ENCODE results near the gene PDSS2.
"Not testable (repeated sequence)": the region's sequence is repeated elsewhere in the genome, so short reads cannot be mapped to it uniquely, and the experiment has no call there.

Gene PDSS2

GRCh38 chr6:107125771-107126170 is 333.6 kb downstream of the PDSS2 start:
- DNase-seq (ENCODE audit: extremely low read depth in 1 of 2, low read depth in 1 of 2) = no peak

- DNase-seq (ENCODE audit: extremely low read depth in 1 of 2, low read depth in 1 of 2) = no peak
These were observed 334.4 kb downstream of the PDSS2 start for GRCh38 chr6:107124934-107125348.

DNA sequence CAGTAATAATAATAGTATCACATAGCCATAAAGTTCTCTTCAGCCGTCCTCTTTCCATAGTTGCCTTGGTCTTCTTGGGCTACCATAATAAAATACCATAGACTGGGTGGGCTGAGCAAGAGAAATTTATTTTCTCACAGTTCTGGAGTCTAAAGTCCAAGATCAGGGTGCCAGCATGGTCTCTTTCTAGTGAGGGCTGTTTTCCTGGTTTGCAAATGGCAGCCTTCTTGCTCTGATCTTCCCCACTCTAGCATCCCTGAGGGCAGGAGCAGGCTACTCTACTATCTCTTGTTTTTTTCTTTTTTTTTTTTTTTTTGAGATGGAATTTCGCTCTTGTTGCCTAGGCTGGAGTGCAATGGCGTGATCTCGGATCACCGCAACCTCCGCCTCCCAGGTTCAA is 335.9 kb downstream of the PDSS2 start:
- no peak for DNase-seq (ENCODE audit: extremely low read depth in 1 of 2, low read depth in 1 of 2)

DNA sequence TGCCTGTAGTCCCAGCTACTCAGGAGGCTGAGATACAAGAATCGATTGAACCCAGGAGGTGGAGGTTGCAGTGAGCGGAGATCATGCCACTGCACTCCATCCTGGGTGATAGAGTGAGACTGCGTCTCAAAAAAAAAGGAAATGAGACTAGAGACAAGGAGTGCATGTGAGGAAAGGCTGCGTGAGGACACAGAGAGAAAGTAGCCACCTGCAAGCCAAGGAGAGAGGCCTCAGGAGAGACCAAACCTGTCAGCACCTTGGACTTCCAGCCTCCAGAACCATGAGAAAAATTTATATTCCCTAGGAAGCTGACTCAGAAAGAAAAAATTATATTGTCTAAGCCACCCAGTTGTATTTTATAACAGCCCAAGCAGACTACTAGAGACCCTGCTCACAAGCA is 336.6 kb downstream of the PDSS2 start:
- no peak for DNase-seq (ENCODE audit: extremely low read depth in 1 of 2, low read depth in 1 of 2)

DNA sequence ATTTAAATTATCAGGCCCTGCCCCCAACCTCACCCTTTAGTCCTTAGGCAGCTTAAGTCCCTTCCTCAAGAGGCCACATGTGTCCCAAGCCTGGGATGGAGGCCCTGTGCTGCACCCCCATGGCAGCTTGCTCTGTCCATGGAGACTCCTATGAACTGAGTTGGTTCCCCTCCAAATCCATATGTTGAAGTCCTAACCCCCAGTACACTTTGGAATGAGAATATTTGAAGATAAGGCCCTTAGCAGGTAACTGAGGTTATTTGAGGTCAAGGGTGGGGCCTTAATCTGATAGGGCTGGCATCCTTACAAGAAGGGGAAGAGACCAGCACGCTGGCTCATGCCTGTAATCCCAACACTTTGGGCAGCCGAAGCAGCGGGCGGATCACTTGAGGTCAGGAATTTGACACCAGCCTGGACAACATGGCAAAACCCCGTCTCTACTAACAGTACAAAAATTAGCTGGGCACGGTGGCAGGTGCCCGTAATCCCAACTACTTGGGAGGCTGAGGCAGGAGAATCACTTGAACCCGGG is 337.3 kb downstream of the PDSS2 start:
- no peak for DNase-seq (ENCODE audit: extremely low read depth in 1 of 2, low read depth in 1 of 2)

- DNase-seq (ENCODE audit: extremely low read depth in 1 of 2, low read depth in 1 of 2) = no peak
These were observed 338.1 kb downstream of the PDSS2 start for GRCh38 chr6:107121266-107121665.

DNA sequence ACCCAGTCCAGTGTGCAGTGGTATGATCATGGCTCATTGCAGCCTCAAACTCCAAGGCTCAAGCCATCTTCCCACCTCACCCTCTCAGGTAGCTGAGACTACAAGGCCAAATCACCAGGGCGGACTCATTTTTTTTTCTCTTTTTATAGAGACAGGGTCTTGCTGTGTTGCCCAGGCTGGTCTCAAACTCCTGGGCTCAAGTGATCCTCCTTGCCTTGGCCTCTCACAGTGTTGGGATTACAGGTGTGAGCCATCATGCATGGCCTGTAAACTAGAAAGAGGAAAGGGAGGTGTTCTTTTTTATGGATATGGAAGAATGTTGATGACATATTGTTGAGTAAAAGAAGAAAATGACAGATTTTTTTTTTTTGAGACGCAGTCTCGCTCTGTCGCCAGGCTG is 339.0 kb downstream of the PDSS2 start:
- DNase-seq (ENCODE audit: extremely low read depth in 1 of 2, low read depth in 1 of 2) = no peak

- DNase-seq (ENCODE audit: extremely low read depth in 1 of 2, low read depth in 1 of 2) = no peak
These were observed 340.4 kb downstream of the PDSS2 start for GRCh38 chr6:107118976-107119375.

DNA sequence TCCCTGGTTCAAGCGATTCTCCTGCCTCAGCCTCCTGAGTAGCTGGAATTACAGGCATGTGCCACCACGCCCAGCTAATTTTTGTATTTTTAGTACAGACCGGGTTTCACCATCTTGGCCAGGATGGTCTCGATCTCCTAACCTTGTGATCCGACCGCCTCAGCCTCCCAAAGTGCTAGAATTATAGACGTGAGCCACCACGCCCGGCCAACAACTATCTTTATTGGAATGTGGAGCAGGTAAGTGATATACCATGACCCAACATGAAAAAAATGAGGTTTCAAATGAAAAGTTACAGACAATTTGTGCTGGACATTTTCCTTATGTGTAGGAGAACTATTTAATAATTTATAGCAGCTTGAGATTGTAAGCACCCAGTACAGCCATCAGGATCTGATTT is 340.8 kb downstream of the PDSS2 start:
- DNase-seq (ENCODE audit: extremely low read depth in 1 of 2, low read depth in 1 of 2) = not testable (repeated sequence)

GRCh38 chr6:107116931-107117330 is 342.4 kb downstream of the PDSS2 start:
- DNase-seq (ENCODE audit: extremely low read depth in 1 of 2, low read depth in 1 of 2) = no peak

GRCh38 chr6:107116328-107116892 is 343.0 kb downstream of the PDSS2 start:
- no peak for DNase-seq (ENCODE audit: extremely low read depth in 1 of 2, low read depth in 1 of 2)

DNA sequence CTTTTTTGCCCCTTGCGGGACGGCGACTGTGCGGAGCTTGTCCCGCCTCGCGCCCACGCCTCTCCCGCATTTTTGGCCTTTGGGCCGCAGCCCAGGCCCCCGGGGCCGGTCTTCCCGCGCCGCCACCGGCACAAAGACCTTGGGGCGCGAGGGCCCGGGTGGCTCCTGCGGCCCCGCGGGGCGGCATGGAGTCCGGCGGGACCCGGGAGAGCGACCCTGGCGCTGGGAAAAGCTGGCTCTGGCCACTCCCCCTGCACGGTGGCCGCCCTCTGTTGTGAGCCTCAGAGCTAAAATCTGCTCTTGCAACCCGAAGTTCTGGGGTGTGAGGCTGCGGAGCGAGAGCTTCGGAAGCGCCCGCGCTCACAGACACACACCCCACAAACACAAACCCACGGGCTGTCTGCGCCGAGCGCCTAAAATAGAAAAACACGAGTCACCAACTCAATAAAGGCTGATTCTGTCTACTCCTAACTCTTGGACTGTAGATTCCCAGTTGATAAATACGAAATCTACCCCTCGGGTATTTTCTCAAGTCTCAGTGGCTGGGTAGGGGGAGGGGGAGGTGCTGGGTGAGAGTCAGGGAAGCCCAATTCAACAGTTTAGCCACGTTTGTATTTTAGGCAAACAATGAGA is 343.6 kb downstream of the PDSS2 start:
- peak in 1 of 2 donors; percentile 6 for DNase-seq (ENCODE audit: extremely low read depth in 1 of 2, low read depth in 1 of 2)

GRCh38 chr6:107114926-107115694 is 344.3 kb downstream of the PDSS2 start, which contains the start of gene BEND3:
Gene BEND3, minus strand, starts transcription at chr6:107115515. Its CDS starts 16,230 bp downstream, at chr6:107099285.
- DNase-seq (ENCODE audit: extremely low read depth in 1 of 2, low read depth in 1 of 2) = peak in 1 of 2 donors; percentile 10

DNA sequence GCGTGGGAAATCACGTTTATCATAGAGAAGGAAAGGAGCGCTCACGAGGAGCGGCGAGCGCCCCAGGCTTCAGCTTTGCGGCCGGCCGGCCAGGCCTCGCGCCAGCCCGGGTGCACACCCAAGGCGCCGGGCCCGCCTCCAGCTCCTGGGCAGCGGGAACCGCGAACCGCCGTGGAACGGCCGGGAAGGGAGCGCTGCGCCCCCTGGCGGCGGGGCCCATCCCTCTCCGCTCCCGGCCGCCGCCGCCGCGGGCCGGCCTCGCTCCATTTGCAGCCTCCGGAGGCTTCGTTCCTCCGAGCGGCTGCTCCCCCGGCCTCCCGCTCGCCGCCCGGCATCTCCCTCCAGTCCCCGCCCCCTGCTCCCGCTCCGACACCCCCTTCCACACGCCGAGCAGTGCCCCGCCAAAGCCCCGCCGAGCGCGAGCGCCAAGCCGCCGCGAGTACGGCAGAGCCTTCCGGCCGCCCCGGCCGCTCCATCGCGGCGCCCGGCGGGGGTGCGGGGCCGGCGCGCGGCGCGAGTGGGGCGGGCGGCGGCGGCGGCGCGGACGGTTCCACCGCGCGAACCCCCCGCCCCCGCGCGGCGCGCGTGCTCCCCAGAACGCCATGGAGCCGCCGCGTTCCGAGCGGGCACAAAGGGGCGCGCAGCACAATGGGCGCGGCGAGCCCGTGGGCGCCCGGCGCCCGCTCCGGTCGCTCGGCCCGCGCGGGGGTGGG is 345.0 kb downstream of the PDSS2 start:
- DNase-seq (ENCODE audit: extremely low read depth in 1 of 2, low read depth in 1 of 2) = peak; percentile 53 to 55

GRCh38 chr6:107110200-107110599 is 349.2 kb downstream of the PDSS2 start:
- DNase-seq (ENCODE audit: extremely low read depth in 1 of 2, low read depth in 1 of 2) = no peak

- DNase-seq (ENCODE audit: extremely low read depth in 1 of 2, low read depth in 1 of 2) = no peak
These were observed 351.0 kb downstream of the PDSS2 start for GRCh38 chr6:107108201-107108890.

DNA sequence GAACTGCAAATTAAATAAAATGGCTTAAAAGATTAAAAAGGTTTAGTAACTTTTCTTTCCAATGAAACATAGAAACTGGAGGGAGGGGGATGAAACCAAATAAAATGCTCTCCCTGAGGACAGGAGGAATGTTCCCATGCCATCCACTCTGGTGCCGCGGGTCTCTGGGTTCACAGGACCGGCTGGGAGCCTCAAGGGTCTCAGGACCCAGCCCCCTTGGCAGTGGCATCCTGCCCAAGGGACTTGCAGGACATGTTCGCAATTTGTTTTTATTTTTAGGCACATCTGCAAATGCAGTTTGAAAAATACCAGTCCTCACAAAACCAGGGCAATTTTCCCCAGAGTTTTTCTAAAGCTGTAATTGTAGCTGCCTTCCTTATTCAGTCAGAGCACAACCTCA is 351.6 kb downstream of the PDSS2 start:
- no peak for DNase-seq (ENCODE audit: extremely low read depth in 1 of 2, low read depth in 1 of 2)

DNA sequence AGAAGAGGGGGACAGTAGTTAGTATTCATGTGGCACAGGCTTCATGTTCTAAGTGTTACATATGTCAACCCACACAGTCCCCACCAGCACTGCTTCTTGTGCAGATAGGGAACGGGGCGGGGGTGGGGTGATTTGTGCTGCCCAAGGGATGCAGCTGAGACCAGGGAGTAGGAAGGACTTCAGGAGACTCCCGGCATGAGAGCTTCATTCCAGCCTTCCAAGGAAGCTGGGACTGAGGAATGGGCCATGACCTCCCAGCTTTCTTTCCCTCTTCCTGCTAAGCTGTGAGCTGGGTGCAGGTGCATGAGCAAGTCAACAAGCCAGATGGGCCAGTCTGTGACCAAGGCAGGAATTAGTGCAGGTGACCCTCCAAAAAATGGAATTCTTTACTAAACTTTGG is 353.2 kb downstream of the PDSS2 start:
- no peak for DNase-seq (ENCODE audit: extremely low read depth in 1 of 2, low read depth in 1 of 2)

GRCh38 chr6:107105511-107106116 is 353.8 kb downstream of the PDSS2 start:
- DNase-seq (ENCODE audit: extremely low read depth in 1 of 2, low read depth in 1 of 2) = no peak

DNA sequence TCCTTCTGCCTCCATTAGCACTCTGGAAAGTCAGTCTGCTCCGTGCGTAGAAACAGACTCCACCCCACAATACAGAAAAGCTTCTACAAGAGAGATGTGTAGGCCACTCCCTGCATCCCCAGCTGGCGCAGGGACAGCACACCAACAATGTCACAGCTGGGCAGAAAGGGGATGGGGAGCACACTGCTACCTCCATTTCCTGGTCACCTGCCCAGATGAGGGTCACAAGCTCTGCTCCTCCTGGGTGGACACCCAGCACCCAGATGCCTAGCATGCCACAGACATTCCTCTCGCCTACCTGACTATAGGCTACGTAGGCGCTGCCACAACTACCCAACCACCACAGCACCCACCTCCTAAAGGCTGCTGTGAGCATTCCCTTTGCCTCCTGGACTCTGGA is 356.3 kb downstream of the PDSS2 start:
- no peak for DNase-seq (ENCODE audit: extremely low read depth in 1 of 2, low read depth in 1 of 2)
